HG02970 (cell line): ENCODE data around the gene ANKRD12.

Source experiments
- ATAC-seq: cut with Tn5 transposase; IDR thresholded peaks from one replicate; pipeline ENCODE4 v1.9.1; 2021; ENCODE audit warnings: mild to moderate bottlenecking, moderate library complexity, moderate number of reproducible peaks; ENCODE audit not compliant: unreplicated experiment, low FRiP score

Gene ANKRD12

DNA sequence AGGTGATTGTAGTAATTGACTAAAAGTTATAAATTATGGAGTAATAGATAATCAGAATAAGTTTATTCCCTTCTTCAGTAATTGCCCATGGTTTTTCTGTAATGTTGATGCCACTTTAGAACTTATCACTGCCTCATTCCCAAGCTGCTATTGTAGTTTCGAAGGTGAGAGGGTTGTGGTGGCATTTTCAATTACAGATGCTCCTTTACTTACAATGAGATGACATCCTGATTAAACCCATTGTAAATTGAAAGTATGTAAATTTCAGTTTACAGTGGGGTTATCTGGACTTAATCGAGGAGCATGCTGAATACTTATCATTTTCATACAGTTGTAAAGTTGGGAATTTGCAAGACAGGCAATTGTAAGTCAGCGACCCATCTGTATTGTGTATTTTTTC lies 31.2 kb upstream of the ANKRD12 start:
- ATAC-seq, result no peak

DNA sequence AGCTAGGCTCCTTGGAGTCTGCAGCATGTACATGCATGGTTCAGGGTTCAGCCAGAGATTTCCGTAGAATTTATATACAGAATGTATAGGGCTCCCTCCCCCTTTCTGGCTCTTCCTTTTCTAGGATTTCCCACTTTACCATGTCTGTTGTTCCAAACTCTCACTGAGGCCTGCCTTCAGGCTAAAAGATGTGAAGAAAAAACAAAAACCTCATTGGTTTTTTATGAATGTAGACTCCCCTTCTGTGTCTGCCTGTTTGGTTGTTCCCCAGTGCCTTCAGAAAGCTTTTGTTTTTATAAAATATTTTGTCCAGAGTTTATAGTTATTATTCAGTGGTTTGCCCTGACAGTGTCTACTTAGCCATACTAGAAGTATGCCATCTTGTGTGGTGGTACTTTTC lies 30.5 kb upstream of the ANKRD12 start:
- ATAC-seq, result no peak

DNA sequence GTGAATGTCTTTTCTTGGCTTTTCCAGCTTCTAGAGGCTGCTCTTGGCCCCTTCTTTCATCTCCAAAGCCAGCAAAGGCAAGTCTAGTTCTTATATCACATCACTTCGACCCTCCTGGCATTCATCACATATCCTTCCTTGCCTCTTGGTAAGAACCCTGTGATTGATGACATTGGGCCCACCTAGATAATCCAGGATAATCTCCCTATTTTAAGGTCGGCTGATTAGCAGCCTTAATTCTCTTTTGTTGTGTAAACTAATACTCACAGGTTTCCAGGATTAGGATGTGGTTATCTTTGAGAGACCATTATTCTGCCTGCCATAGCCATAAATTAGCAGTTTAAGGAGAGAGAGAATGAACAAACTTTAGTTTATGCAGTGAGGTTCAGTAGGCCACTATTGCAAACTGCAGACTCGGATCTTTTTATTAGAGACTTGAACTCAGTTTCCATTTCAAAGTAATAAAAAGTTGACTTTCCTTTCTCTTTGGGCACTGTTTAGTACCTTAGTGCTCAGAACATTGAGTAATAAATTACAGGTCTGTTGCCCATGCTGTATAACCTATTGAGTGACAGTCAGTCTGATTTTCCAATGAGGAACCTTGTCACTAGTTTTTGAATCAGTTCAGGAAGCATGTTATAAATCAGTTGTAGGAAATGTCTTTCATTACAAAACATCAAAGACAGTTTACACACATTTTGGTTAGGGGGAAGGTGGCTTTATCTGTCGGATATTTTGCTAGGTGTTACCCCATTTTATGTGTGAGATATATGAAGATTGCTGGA lies 29.6 kb upstream of the ANKRD12 start:
- no peak for ATAC-seq

DNA sequence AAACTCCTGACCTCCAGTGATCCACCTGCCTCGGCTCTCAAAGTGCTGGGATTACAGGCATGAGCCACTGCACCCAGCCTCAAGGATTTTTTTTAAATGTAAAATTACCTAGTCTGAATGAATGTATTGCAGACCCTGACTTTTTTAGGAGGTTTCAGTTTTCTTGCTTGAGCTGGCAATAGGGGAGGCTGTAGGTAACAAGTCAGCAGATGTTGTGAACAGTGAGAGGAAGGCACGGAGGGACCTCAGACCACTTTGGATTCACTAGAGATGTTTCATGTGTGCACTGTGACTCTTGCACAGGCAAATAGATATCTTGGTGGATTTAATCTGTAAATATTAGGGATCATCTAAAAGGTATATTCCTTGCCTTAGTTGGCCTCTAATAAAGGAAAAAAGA lies 27.7 kb upstream of the ANKRD12 start:
- ATAC-seq, result no peak

DNA sequence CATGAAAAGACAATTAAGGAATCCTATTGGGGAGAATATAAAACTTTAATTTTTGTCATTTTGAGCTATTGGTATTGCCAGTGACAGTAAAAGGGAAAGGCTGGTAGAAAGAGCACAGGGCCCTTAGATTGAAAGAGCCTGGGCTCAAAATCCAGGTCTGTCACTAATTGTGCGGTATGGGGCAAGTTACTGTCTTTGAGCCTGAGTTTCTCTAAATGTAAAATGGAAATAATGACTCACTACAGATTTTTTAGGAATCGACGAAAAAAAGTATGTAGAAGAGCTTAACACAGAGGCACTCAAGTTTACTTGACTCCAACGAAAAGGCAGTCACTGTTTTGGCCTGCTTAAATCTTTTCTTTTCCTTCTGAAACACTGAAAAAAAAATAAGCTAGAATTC lies 27.1 kb upstream of the ANKRD12 start:
- no peak for ATAC-seq

DNA sequence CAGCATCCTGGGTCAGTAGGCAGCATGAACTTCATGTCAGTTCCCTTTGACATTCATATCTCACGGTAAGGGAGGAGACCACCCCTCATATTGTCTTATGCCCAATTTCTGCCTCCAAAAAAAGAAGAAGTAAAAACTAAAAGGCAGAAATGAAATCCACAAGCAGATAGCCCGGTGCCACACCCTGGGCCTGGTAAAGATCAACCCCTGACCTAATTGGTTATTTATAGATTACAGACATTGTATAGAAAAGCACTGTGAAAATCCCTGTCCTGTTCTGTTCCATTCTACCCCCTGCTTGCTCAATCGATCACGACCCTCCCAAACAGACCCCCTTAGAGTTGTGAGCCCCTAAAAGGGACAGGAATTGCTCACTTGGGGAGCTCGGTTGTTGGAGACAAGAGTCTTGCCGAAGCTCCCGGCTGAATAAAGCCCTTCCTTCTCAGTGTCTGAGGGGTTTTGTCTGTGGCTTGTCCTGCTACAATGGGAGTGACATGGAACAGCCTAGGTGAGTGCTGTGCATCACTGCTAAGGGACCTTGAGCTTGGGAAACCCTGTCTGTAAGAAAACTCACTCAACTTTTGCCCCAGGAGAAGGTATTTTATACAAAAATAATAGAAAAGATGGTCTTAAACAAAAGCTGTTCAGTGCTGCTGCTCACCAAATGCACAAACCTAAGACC lies 23.0 kb upstream of the ANKRD12 start:
- ATAC-seq, result no peak

DNA sequence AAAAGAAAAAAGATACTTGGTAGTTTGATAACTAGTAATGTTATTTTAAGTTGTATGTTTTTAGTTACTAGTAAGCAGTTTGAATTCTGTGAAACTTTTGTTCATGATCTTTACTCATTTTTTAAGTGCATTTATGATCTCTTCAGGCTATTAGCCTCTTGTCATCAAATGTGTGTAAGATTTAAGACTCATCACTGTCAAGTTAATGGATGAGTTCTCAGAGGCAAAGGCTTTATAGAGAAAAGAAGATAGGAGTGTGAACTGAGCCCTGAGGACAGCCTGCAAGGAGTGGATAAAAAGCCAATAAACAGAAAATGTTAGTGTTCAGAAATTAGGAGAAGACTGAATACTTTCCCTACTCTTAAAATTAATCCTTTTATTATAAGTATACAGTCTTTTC lies 20.6 kb upstream of the ANKRD12 start:
- ATAC-seq, result no peak

DNA sequence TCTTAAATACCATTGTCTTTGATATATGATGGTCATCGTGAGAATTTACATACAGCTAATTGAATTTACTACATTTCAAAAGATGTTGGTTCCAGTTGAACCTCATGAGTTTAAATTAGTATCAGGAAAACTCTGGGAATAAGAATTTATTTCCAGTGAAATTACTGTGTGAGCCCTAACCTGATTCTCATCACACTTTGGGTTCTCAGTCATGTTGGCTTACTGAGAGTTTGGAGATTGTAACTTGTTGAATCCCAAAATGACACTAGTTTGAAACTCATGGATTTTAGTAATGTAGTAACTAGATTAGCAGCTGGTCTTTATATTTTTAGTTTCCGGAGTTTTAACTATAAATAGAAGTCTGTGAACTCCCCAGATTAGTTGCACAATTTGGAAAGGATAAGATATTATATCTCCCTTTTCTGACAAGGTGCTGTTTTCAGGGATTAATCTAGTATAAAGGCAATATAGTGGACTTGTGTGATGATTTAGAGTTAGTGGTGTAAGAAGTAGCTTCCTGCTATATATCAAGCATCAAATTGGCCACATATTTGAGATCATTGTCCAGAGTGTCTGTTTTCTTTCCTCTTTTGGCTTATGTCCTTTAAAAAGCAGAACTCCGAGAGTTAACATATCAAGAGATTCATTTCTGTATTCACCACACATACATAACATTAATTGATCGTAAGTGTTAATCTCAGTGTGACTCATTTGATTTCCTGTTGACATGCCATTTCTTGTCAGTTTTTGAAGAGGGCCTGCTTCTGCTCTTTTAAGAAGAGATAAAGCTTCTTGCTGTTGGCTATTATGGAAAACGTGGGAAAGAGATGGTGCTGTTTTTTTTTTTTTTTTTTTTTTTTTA lies 18.4 kb upstream of the ANKRD12 start:
- no peak for ATAC-seq

DNA sequence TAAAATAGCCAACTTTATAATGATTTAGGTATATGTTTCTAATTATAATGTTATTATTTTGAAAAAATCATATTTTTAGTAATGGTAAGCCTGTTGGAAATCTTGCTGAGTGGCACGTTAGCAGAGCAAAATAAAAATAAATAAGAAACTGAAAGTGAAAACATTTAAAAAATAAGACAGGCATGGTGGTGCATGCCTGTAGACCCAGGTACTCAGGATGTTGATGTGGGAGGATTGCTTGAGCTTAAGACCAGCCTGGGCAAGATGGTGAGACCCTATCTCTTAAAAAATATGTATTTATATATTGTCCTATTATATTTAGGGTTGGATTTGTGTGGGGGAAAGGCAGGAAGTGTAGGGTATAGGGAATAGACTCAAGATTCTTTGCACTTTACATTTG lies 15.8 kb upstream of the ANKRD12 start:
- no peak for ATAC-seq

DNA sequence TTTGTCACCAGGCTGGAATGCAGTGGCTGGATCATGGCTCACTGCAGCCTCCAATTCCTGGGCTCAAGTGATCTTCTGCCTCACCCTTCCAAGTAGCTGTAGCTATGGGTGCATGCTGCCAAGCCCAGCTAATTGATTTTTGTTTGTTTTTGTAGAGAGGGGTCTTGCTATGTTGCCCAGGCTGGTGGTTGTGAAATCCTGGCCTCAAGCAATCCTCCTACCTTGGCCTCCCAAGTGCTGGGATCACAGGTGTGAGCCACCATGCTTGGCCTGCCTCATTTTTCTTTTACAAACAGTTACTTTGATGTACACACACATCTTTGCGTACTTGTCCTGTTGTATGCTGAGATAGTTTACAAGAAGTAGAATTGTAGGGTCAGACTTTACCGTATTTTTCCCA lies 13.1 kb upstream of the ANKRD12 start:
- no peak for ATAC-seq

DNA sequence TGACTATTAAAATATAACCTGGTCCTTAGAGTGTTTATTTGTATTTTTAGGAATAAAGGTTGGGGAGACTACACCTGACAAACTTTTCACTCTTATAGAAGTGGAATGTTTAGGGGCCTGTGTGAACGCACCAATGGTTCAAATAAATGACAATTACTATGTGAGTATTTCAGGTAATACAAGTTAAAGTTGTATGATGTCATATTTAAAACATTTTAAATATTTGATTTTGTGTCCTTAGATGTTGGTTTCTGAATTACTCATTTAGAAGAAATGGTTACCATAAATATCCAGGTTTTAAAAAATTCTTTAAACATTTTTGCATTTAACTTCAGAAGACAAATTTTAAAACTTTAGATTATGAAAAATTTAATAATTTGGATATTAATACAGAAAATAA lies 11.8 kb upstream of the ANKRD12 start:
- no peak for ATAC-seq

DNA sequence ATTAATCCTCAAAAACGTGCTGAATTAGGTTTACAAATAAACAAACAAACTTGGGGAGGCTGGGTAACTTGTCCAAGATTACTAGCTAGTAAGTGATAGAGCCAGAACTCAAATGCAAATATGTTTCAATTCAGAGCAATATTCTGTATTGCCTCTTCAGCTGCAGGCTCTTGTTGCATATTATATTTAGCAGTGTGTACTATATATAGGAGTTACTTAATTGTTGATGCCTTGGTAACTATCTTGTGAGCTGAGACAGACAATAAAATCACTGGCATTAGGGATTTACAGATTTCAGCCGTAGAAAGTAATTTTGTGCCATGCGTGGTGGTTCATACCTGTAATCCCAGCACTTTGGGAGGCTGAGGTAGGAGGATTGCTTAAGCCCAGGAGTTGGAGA lies 10.2 kb upstream of the ANKRD12 start:
- ATAC-seq, result no peak

DNA sequence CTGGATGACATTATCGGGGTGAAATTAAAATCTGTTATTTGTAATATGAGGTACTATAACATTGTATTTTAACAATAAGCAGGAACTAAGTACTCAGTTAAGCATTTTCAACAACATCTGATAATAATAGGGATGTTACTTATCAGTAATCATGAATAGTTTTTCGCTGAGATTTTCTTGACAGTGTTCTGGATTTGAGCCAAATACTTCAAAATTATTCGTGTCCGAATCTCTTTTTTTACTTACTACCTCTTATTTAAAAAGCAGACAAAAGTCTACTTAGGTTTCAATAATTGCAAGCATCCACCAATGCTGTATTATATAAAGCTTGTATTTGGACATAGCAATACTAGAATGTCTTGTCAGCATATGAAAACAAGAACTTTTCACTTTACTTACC lies 6.4 kb upstream of the ANKRD12 start:
- ATAC-seq, result no peak

DNA sequence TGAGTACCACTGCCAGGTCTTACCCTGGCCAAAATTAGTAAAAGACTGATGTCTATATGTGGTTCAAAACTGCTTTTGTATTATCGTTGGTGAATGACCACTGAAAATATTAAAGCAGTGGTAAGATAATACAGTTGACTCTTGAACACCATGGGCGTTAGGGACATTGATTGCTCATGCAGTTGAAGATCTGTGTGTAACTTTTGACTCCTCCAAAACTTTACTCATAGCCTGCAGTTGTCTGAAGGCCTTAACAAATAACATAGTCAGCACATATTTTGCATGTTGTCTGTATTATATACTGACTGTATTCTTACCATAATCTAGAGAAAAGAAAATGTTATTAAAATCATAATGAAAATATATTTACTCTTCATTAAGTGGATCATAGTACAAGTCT lies 5.8 kb upstream of the ANKRD12 start:
- ATAC-seq, result no peak

DNA sequence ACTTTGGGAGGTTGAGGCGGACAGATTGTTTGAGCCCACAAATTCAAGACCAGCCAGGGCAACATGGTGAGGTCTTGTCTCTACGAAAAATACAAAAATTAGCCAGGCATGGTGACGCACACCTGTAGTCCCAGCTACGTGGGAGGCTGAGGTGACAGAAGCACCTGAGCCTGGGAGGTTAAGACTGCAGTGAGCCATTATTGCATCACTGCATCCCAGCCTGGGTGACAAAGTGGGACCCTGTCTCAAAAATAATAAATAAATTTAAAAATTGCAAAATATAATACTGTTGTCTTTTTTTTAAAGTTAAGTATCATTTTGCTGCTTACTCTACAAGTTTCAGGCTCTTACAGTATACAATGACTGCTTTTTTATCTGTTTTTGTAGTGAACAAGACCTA lies 4.0 kb upstream of the ANKRD12 start:
- ATAC-seq, result no peak

DNA sequence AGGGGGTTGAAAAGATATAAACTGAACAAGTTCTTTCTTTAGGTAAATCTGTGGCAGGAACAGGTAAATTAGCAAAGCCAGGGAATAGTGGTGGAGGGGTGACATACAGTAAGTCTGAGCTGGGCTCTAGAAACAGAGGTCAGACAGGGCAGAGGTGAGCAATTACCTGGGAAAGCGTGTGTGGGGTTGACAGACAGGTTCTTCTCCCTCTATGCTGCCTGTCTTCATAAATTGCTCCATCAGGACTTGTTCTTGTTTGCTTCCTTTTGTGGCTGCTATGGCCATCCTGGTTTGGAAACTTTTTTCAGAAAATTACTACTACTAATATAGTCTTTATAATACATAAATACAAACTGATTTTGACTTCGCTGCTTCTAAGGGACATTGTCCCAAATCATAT lies 3.4 kb upstream of the ANKRD12 start:
- ATAC-seq, result no peak

DNA sequence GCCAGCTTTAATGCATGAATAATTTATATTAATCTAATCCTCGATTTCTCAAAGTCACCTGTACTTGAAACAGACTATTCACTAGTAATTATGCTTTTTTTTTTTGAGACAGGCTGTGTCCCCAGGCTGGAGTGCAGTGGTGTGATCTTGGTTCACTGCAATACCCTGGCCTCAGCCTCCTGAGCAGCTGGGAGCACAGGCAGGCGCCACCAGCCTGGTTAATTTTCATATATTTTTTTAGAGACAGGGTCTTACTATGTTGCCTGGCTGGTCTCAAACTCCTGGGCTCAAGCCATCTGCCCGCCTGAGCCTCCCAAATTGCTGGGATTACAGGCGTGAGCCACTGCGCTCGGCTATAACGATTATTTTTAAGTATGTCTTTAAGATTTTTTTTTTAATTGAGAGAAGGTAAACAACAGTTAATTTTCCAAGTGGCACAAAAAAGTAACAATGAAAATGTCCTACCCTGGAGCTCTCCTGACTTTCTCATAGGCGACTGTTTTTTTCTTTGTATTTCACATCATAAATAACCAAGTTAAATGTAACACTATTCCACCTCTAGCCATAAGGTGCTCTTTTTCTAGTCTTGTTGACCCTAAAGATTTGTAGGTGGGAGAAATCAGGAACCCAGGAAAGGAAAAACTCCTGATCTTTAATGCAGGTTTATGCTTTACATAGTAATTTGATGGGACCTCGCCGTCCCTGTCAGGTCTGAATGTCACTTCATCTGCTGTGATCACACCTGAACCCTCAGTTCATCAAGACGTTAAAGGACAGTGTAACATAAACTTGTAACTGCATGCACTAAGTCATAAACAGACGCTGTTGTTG lies 1.3 kb upstream of the ANKRD12 start:
- no peak for ATAC-seq

DNA sequence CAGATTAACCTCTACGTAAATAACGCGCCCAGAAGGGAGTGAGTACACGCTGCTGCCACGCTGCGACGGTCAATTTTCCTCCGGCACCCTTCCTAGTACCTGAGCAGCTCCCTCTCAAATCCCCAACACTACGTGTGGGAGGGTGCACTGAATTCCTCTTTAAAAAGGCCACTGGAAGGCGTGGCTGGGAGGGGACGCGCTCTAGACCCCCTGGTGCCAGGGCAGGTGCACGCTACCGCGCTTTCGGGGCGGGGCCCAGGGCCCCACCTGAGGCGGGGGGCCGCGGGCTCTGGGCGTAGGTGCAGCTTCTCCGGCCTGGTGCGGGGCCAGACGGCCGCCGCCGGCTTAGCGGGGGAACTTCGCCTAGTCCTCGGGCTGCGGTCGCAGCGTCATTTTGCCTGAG lies 668 bp upstream of the ANKRD12 start:
- ATAC-seq, result peak; percentile 10

DNA sequence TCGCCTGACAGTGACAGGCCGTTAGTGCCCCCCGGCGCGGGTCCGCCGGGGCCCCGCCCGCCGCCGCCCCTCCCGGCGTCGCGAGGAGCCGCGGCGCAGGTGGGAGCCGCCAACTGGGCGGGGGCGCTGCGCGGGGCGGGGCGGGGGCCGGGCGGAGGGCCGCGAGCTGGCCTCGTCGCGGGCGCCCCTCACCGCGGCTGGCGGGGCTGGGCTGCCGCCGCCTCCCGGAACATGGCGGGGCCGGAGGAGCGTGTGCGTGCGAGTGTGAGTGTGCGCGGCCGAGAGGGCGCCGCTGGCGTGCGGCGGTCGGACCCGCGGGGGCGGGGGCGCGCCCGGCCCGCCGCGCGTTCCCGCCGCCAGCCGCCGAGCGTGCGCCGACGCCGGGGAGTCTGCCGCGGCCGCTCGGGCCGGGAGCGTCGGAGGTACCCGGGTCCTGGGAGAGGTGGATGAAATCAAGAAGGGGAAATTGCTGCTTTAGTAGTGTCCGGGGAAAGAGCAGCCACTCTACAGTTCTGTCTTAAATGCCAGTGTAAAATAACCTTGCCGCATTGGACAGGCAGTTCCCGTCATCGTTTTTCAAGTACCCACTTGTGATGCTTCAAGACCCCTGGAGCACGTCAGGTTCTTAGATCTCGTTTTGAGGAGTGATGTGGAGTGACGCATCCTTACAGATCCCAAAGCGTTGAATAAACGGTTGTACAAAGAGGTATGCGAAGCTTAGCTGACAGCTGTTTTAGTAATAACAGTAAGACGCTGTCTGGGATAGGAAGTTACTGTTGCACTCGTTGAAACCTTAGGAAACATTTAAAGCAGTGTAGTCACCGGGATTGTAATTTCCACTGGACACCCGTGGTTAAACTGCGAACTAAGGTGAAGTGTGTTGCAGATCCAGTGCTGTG lies 836 bp downstream of the ANKRD12 start:
- ATAC-seq, result peak; percentile 36
